ENCODE data around the gene C9orf43. TPM values are rescaled to one million over a fixed set of nuclear protein-coding genes. Genes with fewer than 3 reads are reported as not detected.

C9orf43 gene
- total and polyA plus RNA-seq, 7 donors: 0.20 to 0.68 (median 0.55) TPM; not detected in 2

DNA sequence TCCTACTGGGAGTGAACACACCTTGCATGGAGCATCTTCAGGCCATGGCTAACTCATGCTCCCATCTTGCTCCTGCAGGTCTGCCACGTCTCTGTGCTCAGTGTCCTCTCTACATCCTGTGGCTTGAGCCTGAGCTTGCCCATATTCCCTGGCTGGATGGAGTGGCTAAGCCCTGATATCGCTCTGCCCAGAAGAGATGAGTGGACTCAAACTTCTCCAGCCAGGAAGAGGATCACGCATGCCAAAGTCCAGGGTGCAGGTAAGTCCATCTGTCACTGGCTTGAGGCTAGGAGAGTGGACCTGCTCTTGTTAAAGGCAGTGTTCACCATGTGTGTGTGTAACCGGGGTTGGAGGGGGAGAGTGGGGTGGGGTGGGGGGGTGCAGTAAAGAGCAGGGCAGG is 51.4 kb downstream of the C9orf43 start:
- 95 to 96% methylated on average over 4 of the region's 4 CpGs for WGBS, 2 donors
- Histone ChIP-seq H3K27ac (no peak overlapping the region), H3K9me3 (no peaks in the 10 kb centered on the region), H3K36me3 (no peaks in the 10 kb centered on the region), H3K27me3 (no peaks in the 10 kb centered on the region), H3K4me3 (no peak overlapping the region), H3K4me1 (peaks cover 0 to 37% (median 21%) of the 10 kb centered on the region in 4 donors)
- DNase-seq: peak; percentile 29
- TF ChIP-seq POLR2AphosphoS5 (IDR thresholded peaks at IDR 0.05) (no peak), CTCF (IDR thresholded peaks at IDR 0.05) (no peak), POLR2A (IDR thresholded peaks at IDR 0.05) (no peak), EP300 (IDR thresholded peaks at IDR 0.05) (no peak)
- intact Hi-C loops (cut with DNase I): loop anchor here (5.0 kb wide), 2 partner anchors 60 to 105 kb away; no protein-coding TSS in a partner anchor

DNA sequence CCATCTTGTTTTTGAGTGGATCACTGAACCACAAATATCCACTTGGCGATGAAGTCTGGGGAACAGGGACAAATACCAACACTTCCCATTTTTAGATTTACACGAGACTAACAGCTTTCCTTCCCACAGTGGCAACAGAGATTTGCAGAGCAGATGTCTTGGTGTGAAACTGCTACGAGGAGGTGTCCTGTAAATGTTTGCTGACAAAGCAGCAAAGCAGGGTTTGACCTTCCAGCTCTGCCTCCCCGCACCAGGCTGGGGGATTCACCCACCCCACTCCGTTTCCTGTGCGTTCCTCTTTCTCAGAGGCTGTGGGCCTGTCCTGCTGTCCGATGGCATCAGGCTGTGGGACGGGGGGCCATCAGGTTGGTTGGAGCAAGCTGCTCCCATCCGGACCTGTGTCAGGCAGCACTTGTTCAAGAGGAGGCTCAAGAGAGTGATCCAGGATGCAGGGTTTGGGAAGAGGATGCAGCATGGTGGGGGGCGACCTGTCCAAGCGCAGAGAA is 52.3 kb downstream of the C9orf43 start:
- intact Hi-C loops (cut with DNase I): loop anchor here (5.0 kb wide), 2 partner anchors 59 to 104 kb away; no protein-coding TSS in a partner anchor
- Histone ChIP-seq H3K9me3 (no peaks in the 10 kb centered on the region), H3K27me3 (no peaks in the 10 kb centered on the region), H3K36me3 (no peaks in the 10 kb centered on the region), H3K4me1 (peaks cover 0 to 37% (median 21%) of the 10 kb centered on the region in 4 donors), H3K4me3 (peak overlapping the region in 1 of 4 donors; percentile 60), H3K27ac (peak overlapping the region in 3 of 4 donors; percentile 79 to 86 (median 83))
- peak; percentile 61 for DNase-seq
- WGBS, 2 donors: 89 to 90% methylated on average over 11 of the region's 11 CpGs
- no peak for TF ChIP-seq POLR2A (IDR thresholded peaks at IDR 0.05)
- no peak for TF ChIP-seq EP300 (IDR thresholded peaks at IDR 0.05)
- no peak for TF ChIP-seq CTCF (IDR thresholded peaks at IDR 0.05)
- TF ChIP-seq POLR2AphosphoS5 (IDR thresholded peaks at IDR 0.05): no peak

DNA sequence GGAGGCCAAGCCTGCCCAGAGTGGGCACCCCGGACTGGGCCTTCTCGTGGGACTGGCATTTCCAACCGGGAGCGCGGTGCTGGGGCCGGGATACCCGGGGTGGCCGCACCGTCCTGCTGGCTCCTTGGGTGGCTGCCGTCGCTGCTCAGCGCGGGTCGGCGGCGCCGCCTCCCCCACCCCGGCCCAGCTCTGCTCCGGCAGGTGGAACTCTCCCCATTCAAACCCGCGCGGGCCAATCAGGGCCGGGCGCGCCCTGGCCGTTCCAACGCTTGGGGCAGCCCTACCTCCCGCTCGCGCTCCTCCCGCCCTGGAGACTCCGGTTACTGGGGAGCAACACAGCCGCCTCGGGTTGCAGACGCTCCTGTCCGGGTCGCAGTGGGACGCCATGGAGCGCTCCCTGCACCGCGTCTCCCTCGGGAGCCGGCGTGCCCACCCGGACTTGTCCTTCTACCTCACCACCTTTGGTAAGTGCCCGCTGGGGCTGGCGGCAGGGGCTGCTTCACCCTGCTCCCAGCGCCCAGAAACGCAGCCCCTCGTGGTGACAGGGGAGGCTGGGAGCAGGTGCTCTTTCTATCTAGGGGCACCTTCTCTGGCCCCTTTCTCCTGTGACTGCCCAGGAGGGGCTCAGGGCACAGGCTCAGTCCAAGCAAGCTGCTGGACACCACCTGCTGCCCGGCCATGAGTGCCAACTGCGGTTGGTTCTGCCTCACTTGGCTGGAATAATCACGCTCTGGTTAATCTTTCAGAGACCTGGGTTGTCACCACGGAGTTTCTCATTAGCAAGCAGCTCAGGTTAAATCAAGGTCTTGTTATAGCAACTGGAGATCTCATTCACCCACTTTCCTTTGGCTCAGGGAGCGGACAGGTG is 53.1 kb downstream of the C9orf43 start, which contains the start of gene RGS3:
TSS of gene RGS3 (plus strand) at position 310 of the 868 bp plus-strand sequence. CDS start at position 386, 76 bp downstream.
- WGBS, 2 donors: 15 to 55% methylated on average over 55 of the region's 55 CpGs

GRCh38 chr9:113464286-113464660 is 53.7 kb downstream of the C9orf43 start:
- Histone ChIP-seq H3K27ac (peak overlapping the region; percentile 79 to 86 (median 82)), H3K4me3 (peak overlapping the region; percentile 41 to 65 (median 60)), H3K9me3 (no peaks in the 10 kb centered on the region), H3K36me3 (no peaks in the 10 kb centered on the region), H3K27me3 (no peaks in the 10 kb centered on the region), H3K4me1 (peaks cover 0 to 40% (median 24%) of the 10 kb centered on the region in 4 donors)
- no peak for TF ChIP-seq POLR2A (IDR thresholded peaks at IDR 0.05)
- no peak for TF ChIP-seq CTCF (IDR thresholded peaks at IDR 0.05)
- TF ChIP-seq POLR2AphosphoS5 (IDR thresholded peaks at IDR 0.05): no peak
- TF ChIP-seq EP300 (IDR thresholded peaks at IDR 0.05): no peak
- intact Hi-C loops (cut with DNase I): loop anchor here (5.0 kb wide), 2 partner anchors 58 to 103 kb away; no protein-coding TSS in a partner anchor
- WGBS, 2 donors: 41 to 88% methylated on average over 1 of the region's 1 CpG
- DNase-seq: peak; percentile 13

More for the DNA sequence above, 53.1 kb downstream of the C9orf43 start, which contains the start of gene RGS3:
- H3K9me3 ChIP-seq: no peaks in the 10 kb centered on the region
- H3K4me1 ChIP-seq: peaks cover 0 to 37% (median 21%) of the 10 kb centered on the region in 4 donors
- intact Hi-C loops (cut with DNase I): loop anchor here (5.0 kb wide), 2 partner anchors 59 to 104 kb away; no protein-coding TSS in a partner anchor
- peak within 1 kb of the TSS; percentile 79 to 86 (median 82) for H3K27ac ChIP-seq
- no peaks in the 10 kb centered on the region for H3K36me3 ChIP-seq
- peak; percentile 84 for DNase-seq
- H3K4me3 ChIP-seq: peak within 1 kb of the TSS; percentile 41 to 65 (median 60)
- TF ChIP-seq EP300 (IDR thresholded peaks at IDR 0.05) (no peak), POLR2A (IDR thresholded peaks at IDR 0.05) (peak; percentile 29 to 64), CTCF (IDR thresholded peaks at IDR 0.05) (no peak), POLR2AphosphoS5 (IDR thresholded peaks at IDR 0.05) (peak; percentile 62 to 78 (median 72))
- no peaks in the 10 kb centered on the region for H3K27me3 ChIP-seq

Data from sigmoid colon (tissue), 7 donors.